Fibroblast of mammary gland (primary cell): ENCODE measurements around the gene LRRN4CL.
"Not testable (repeated sequence)": the region's sequence is repeated elsewhere in the genome, so short reads cannot be mapped to it uniquely, and the experiment has no call there.

ENCODE experiments used
- DNase-seq: peaks from one replicate; pipeline ENCODE4 v3.0.0-alpha.2; 2010; ENCODE audit warnings: low read depth
- H3K4me3 ChIP-seq: 2 replicates; pipeline ENCODE4 v1.5.1; 2011; ENCODE audit warnings: low read depth, mild to moderate bottlenecking, low read length, moderate library complexity; ENCODE audit not compliant: control insufficient read depth
- TF ChIP-seq, protein P1 (sequence below): conservative IDR thresholded peaks from 2 replicates; pipeline ENCODE4 v1.5.1; 2011; ENCODE audit warnings: low read depth, low read length, inconsistent platforms; ENCODE audit not compliant: control insufficient read depth, insufficient read depth

Gene LRRN4CL

DNA sequence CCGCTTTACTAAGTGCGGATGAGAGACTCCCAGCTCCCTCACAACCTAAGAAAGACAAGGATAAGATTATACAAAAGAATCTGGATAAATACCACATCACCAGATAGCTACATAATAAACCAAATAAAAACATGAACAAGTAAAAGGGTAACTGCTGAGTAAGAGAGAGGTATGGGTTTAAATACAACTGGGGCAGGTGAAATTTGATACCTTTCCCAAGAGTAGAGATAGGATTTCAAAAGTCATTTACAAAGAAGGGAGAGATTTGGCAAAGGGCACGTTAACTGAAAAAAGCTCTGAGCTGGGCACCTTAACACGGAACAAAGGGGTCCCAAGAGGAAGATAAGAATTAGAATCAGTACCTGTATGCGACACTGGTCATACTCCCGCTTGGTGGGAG, 12.2 kb downstream of the LRRN4CL start:
- TF ChIP-seq, protein P1, sequence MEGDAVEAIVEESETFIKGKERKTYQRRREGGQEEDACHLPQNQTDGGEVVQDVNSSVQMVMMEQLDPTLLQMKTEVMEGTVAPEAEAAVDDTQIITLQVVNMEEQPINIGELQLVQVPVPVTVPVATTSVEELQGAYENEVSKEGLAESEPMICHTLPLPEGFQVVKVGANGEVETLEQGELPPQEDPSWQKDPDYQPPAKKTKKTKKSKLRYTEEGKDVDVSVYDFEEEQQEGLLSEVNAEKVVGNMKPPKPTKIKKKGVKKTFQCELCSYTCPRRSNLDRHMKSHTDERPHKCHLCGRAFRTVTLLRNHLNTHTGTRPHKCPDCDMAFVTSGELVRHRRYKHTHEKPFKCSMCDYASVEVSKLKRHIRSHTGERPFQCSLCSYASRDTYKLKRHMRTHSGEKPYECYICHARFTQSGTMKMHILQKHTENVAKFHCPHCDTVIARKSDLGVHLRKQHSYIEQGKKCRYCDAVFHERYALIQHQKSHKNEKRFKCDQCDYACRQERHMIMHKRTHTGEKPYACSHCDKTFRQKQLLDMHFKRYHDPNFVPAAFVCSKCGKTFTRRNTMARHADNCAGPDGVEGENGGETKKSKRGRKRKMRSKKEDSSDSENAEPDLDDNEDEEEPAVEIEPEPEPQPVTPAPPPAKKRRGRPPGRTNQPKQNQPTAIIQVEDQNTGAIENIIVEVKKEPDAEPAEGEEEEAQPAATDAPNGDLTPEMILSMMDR, result no peak

DNA sequence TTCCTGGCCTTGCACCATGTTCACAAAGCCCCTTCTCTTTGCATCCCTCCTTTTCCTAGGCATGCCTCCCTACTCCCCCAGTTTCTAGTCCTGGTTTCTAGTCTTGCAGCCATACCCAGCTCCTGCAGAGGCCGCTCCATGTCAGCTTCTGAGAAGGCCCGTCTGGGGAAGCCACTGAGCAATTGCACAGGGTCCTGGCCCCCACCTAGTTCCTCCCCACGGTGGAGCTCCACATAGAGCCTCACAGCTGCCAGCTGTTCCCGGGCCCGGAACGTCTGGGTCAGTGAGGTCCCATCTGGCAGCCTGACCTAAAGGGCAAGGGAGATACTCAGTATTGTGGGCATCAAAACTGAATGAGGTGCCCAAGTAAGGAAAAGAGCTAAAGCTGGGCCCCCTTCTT, 12.6 kb downstream of the LRRN4CL start:
- H3K4me3 ChIP-seq, result no peak overlapping the region
- TF ChIP-seq, protein P1, result peak; percentile 5
- DNase-seq, result no peak

More for the DNA sequence above, 12.2 kb downstream of the LRRN4CL start:
- DNase-seq, result no peak
- no peak overlapping the region for H3K4me3 ChIP-seq

DNA sequence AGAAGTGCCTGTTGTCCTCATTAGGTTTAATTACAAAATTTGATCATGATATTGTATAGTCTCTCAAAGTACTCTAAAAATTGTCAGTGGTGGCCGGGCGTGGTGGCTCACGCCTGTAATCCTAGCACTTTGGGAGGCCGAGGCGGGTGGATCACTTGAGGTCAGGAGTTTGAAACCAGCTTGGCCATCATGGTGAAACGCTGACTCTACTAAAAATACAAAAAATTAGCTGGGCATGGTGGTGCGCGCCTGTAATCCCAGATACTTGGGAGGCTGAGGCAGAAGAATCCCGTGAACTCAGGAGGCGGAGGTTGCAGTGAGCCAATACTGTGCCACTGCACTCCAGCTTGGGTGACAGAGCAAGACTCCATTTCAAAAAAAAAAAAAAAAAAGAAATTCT, 13.9 kb downstream of the LRRN4CL start:
- not testable (repeated sequence) for DNase-seq, H3K4me3 ChIP-seq

DNA sequence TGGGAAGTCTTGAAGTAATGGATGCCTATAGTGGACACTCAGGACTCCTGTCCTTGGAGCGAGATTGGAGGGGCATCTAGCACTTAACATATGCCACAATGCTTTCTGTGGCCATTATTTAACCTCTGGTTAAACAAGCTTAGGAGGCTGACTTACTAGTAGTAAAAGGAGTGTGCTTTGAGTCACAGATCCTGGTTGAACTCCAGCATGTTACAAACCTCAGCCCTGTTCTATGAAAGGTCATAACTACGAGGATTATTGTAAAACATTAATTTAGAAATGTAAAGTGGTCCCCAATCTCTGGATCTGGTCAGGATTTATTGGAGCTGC, 16.2 kb downstream of the LRRN4CL start:
- H3K4me3 ChIP-seq, result peak overlapping the region; percentile 86
- TF ChIP-seq, protein P1, result no peak

DNA sequence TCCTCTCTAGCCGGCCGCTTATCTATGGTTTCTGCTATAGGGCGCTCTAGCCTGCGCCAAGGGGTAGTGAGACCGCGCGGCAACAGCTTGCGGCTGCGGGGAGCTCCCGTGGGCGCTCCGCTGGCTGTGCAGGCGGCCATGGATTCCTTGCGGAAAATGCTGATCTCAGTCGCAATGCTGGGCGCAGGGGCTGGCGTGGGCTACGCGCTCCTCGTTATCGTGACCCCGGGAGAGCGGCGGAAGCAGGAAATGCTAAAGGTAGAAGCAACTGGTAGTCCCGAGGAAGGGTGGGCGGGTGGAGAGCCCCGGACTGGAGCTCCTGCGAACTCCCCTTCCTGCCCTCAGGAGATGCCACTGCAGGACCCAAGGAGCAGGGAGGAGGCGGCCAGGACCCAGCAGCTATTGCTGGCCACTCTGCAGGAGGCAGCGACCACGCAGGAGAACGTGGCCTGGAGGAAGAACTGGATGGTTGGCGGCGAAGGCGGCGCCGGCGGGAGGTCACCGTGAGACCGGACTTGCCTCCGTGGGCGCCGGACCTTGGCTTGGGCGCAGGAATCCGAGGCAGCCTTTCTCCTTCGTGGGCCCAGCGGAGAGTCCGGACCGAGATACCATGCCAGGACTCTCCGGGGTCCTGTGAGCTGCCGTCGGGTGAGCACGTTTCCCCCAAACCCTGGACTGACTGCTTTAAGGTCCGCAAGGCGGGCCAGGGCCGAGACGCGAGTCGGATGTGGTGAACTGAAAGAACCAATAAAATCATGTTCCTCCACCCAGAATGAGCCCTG, 17.5 kb downstream of the LRRN4CL start, which contains the start of the genes LBHD1 and UQCC3:
TSS of gene LBHD1 (minus strand) at position 660 of the 782 bp plus-strand sequence. CDS start 2,236 bp downstream, outside the sequence.
TSS of gene UQCC3 (plus strand) at position 66 of the 782 bp plus-strand sequence. CDS start at position 139, 73 bp downstream.
- TF ChIP-seq, protein P1, result no peak
- peak; percentile 86 for DNase-seq
- H3K4me3 ChIP-seq, result peak within 1 kb of the TSS; percentile 86

More for the DNA sequence above, 16.2 kb downstream of the LRRN4CL start:
- DNase-seq, result peak; percentile 53

DNA sequence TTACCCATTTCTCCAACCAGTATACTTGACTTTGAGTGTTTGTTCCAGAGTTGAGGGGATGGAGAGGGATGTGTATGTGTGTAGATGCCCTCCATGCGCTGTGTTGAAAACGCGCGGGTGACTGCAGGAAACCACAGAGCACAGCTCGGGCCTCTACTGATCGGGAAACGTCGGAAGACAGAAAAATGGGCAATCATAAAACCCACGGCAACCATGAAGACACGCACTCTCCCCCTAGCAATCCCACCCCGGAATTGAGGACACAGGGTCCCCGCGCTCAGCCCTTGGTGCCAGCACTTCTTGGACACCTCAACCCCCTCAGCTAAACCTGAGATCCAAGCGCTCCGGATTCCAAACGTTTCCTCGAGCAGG, 18.1 kb downstream of the LRRN4CL start:
- H3K4me3 ChIP-seq, result peak overlapping the region; percentile 86
- peak; percentile 41 for DNase-seq
- TF ChIP-seq, protein P1, result no peak

DNA sequence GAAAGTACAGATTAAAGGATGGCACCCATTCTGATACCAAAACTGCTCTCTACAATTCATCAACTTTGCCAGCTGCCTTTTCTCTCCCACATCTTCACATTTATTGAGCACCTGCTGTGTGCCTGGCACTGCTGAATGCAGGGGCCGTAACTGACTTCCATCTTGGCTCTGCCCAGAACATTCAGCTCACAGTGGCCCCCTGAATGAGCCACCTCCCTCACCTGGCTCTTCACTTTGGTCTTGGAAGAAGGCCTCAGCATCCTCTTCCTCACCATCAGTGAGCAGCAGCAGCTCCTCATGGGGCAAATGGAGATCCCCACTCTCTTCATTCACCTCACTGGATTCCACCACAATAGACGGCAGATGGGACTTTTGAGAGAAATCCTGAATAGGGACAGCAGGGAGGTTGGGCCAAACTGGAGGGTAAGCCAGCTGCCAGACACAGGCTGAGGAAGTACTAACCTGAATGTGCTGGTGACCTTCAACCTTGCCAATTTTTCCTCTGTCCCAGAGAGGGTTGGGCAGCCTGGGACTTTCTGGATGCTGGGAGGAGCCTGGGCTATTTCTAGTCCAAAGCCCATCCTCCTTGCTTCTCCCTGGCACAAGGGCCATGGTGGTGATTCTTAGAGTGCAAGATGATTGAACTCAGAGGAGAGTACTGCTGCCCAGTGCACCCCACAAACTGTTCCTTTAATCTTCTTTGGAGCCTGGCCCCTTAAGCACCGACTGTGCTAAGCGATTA, 19.7 kb downstream of the LRRN4CL start:
- TF ChIP-seq, protein P1, result no peak
- DNase-seq, result no peak
- H3K4me3 ChIP-seq, result no peak overlapping the region
